Fibroblast of the aortic adventitia (primary cell): Measurements from ENCODE around the gene FAM89B. TPM values are rescaled to one million over a fixed set of nuclear protein-coding genes. Genes with fewer than 3 reads are reported as not detected.
A peak's percentile ranks its signal among the peaks of the same experiment; 100 is the strongest.

ENCODE experiments used
- DNase-seq: peaks from one replicate; pipeline ENCODE4 v3.0.0-alpha.2; 2010; ENCODE audit warnings: low read depth
- H3K4me3 ChIP-seq: 2 replicates; pipeline ENCODE4 v1.5.1; 2011; ENCODE audit warnings: low read depth, mild to moderate bottlenecking, control low read depth, low read length, moderate library complexity
- total RNA-seq: library from RNA; depleted of rRNA; stranded (reverse); fragments of >200 nt; gene quantifications from 2 replicates; pipeline ENCODE4 v1.2.3, GENCODE V29; 2012; ENCODE audit warnings: low replicate concordance
- TF ChIP-seq, protein P1 (sequence below): IDR thresholded peaks from 2 replicates; pipeline ENCODE4 v1.5.1; 2011; ENCODE audit warnings: mild to moderate bottlenecking, low read length, control low read depth, inconsistent platforms; ENCODE audit not compliant: insufficient read depth

FAM89B gene
- total RNA-seq, 1 donor = 21.6 TPM

DNA sequence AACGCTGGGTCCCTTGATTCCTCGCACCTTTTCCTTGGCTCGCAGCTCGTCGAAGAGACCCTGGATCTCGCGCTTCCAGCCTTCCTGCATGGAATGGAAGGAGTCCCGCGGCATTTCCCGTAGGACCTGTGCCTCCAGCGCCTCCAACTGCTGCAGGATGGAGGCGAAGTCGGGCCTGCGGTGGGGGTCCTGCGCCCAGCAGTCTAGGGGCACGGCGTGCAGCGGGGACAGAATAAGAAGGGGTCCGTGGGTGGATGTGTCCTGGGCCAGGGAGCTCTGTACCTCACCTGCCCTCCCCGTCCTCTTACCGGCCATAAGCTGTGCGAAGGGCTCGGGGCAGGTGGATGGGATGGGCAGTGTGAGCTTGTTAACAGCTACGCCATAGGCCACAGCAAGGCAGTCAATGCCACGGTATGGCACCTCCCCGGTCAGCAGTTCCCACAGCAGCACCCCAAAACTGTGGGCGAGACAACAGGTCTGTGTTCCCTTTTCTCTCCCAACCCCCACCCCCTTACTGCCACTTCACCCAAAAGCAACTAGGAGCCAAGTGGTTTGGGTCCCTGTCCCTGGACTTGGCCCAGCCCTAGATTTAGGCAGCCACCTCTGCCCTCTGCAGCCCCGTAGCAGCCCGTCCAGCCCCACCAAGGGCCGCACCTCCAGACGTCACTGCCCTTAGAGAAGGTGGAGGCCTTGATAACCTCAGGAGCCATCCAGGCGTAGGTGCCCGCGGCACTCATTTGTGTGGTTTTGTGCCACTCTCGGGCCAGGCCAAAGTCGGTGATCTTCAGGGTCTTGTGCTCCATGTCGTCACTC lies 35.5 kb downstream of the FAM89B start:
- no peak for DNase-seq
- TF ChIP-seq, protein P1, sequence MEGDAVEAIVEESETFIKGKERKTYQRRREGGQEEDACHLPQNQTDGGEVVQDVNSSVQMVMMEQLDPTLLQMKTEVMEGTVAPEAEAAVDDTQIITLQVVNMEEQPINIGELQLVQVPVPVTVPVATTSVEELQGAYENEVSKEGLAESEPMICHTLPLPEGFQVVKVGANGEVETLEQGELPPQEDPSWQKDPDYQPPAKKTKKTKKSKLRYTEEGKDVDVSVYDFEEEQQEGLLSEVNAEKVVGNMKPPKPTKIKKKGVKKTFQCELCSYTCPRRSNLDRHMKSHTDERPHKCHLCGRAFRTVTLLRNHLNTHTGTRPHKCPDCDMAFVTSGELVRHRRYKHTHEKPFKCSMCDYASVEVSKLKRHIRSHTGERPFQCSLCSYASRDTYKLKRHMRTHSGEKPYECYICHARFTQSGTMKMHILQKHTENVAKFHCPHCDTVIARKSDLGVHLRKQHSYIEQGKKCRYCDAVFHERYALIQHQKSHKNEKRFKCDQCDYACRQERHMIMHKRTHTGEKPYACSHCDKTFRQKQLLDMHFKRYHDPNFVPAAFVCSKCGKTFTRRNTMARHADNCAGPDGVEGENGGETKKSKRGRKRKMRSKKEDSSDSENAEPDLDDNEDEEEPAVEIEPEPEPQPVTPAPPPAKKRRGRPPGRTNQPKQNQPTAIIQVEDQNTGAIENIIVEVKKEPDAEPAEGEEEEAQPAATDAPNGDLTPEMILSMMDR = no peak
- H3K4me3 ChIP-seq = no peak overlapping the region

DNA sequence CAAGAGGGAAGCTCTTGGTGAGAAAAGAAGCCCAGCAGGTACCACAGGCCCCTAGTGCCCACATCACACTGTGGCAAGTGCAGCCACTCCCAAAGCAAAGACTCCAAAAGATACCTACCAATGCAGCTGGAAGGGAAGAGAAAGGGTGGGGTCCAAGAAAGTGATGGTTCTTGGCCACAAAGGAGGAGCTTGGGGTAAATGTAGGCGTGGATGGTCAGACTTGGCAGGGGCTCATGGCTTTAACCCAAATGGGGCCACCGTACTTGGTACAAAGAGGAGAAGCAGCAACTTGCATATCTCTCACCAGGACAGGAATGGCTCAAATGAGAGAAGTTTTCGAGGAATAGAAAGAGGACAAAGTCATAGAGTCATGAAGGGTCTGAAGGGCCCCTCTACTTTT lies 36.9 kb downstream of the FAM89B start:
- DNase-seq = peak; percentile 77
- TF ChIP-seq, protein P1 = no peak
- no peak overlapping the region for H3K4me3 ChIP-seq

DNA sequence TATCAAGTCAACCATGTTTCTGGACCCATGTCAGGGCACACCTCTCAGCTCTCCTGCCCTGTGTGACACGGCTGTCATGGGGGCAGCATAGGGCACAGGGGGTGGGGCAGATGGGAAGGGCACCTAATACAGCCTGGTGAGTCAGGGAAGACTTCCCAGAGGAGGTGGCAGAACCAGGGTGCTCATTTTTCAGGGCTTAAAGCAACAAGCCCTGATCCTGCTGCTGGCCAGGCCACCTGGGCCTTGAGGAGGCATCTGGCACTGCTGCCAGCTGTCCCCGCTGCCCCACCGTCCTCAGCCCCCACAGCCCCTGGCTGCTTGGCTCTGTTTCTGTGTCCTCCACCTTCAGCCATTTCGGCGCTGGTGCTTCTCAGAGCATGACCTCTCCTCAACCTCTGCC lies 37.3 kb downstream of the FAM89B start:
- no peak for DNase-seq
- TF ChIP-seq, protein P1 = no peak
- no peak overlapping the region for H3K4me3 ChIP-seq

DNA sequence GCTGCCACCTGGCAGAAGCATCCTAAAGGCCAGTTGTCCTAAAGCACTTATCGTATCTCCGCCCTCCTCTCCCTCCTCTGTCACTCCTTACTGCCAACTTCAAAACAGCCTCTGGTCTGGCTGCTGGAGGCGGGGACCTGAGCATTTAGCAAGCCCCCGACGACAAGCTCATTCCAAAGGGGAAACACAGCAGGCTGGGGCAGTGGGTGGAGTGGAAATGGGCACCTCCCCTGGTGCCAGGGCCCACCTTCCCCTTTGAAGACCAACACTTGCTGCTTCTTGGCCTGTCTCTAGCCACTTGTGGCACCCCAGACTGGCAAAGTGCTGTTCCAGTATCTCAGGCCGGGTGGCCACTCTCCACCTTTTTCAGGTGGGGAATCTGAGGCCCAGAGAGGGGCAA lies 38.1 kb downstream of the FAM89B start:
- TF ChIP-seq, protein P1 = no peak
- no peak overlapping the region for H3K4me3 ChIP-seq

DNA sequence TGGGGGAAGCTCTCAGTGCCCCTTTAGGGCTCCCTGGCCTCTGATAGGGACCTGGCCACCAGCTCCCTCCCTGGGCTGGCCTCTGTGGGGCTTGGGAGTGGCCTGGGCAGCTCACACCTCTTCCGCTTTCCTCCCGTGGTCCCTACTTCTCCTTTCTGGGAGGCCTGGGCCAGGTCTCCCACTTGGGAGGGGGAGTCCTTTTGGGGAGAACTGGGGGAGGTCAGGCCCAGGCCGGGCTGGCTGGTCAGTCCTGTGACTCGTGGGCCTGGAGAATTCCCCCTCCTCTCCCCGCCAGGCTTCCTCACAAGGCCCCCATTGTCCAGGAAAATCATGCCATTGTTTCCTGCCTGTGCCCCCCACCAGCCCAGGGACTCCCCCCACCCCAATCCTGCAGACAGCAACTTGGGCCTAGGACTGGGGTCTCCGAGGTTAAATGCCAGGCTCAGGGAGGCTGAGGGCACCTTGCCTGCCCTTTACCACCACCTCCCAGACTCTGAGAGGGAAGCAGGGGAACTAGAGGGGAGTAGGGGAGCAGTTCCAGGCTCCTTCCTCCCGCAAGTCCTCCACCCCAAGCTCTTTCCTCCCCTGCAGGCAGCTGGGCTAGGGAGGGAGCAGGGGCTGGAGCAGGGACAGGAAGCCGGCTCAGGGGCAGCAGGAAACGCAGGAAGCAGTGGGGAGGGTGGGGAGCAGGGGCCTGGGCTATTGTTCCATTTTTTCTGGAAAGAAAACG lies 38.9 kb downstream of the FAM89B start:
- TF ChIP-seq, protein P1 = no peak
- peak overlapping the region; percentile 95 for H3K4me3 ChIP-seq
- no peak for DNase-seq

More for the DNA sequence above, 38.1 kb downstream of the FAM89B start:
- DNase-seq = no peak

DNA sequence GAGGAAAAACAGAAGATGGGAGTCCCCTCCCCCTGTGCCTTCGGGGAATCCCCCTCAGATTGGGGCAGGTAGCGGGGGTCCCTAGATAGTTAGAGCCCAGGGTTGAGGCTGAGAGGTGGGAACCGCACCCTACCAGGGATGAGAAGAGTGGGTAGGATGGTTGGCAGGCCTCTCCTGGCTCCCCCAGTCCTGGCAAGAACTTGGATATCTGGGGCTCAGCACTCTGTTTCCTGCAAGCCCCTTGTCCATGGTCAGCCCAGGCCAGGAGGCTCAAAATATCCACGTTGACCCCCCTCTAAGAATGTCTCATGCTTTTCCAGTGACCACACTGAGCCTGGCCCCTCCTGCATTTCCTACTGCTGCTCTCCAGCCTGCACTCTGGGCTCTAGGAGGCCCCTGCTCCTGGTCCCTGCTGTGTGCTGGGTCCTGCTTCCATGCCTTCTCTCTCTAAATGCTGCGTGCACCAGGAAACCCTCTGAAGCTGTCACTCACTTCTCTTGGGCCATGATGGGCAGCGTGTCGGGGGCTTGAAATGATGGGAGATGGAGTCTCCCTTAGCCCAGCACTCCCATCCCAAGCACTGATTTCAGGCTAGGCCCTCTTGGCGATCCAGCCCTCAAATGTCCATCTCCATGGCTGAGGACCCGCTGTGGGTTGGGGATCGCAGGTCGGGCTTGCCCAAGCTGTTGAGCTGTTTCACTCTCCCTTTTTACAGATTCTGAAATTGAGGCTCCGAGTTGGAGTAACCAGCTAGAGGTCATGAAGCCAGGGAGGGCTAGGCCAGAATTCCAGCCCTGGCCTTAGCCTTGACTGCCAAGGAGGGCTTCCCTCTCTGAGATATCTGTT lies 39.6 kb downstream of the FAM89B start:
- TF ChIP-seq, protein P1 = no peak
- no peak for DNase-seq
- peak overlapping the region; percentile 95 for H3K4me3 ChIP-seq
